Thymus (tissue), 11 donors: Measurements from ENCODE around the gene PCSK1N. TPM values are rescaled to one million over a fixed set of nuclear protein-coding genes. Genes with fewer than 3 reads are reported as not detected.

Experiments used
- DNase-seq, 9 donors: peaks; one replicate each; pipeline ENCODE4 v3.0.0-alpha.2; 2013; ENCODE audit warnings: low spot score in 9 of 9, low read depth in 6 of 9, missing footprints in 1 of 9
- H3K27ac ChIP-seq, 2 donors: one replicate each; pipeline ENCODE4 v1.5.1; 2013; ENCODE audit warnings: control low read depth in 1 of 2, low read depth in 1 of 2, low read length in 1 of 2, mild to moderate bottlenecking in 1 of 2, moderate library complexity in 1 of 2
- H3K27me3 ChIP-seq, 2 donors: one replicate each; pipeline ENCODE4 v1.5.1; 2013; ENCODE audit warnings: low read length in 1 of 2; ENCODE audit not compliant: control insufficient read depth in 2 of 2, insufficient read depth in 1 of 2
- H3K36me3 ChIP-seq, 2 donors: one replicate each; pipeline ENCODE4 v1.5.1; 2013; ENCODE audit warnings: low read length in 1 of 2, mild to moderate bottlenecking in 1 of 2, moderate library complexity in 1 of 2; ENCODE audit not compliant: control insufficient read depth in 2 of 2, insufficient read depth in 2 of 2
- H3K4me1 ChIP-seq, 2 donors: one replicate each; pipeline ENCODE4 v1.5.1; 2013; ENCODE audit warnings: low read length in 2 of 2; ENCODE audit not compliant: control insufficient read depth in 2 of 2, insufficient read depth in 2 of 2
- H3K4me3 ChIP-seq, 2 donors: one replicate each; pipeline ENCODE4 v1.5.1; 2013; ENCODE audit warnings: low read length in 2 of 2, control low read depth in 1 of 2, mild to moderate bottlenecking in 1 of 2
- H3K9me3 ChIP-seq, 2 donors: one replicate each; pipeline ENCODE4 v1.5.1; 2013; ENCODE audit warnings: low read length in 1 of 2, mild to moderate bottlenecking in 1 of 2; ENCODE audit not compliant: control insufficient read depth in 2 of 2, insufficient read depth in 1 of 2
- WGBS: extraction: QIAGEN DNeasy Blood & Tissue Kit; methylation state at CpG from one replicate; pipeline ENCODE4 v1.1.7; 2013; 5-methylcytosine and 5-hydroxymethylcytosine counted together
- polyA plus RNA-seq: library from polyadenylated mRNA; stranded (reverse); fragments of 200-250 nt; gene quantifications from one replicate; pipeline ENCODE4 v1.2.3, GENCODE V29; 2013
- total RNA-seq: library from RNA; stranded (reverse); fragments of 120-200 nt; gene quantifications from one replicate; pipeline ENCODE4 v1.2.4, GENCODE V29; 2013
- donor health status: healthy.

The PCSK1N gene
- total and polyA plus RNA-seq, 2 donors, result 0.33 to 0.55 TPM

GRCh38 chrX:48815266-48815665 lies 20.1 kb downstream of the PCSK1N start:
- Histone ChIP-seq H3K4me3 (no peak overlapping the region), H3K27me3 (no peaks in the 10 kb centered on the region), H3K4me1 (no peaks in the 10 kb centered on the region), H3K27ac (no peak overlapping the region), H3K9me3 (no peaks in the 10 kb centered on the region), H3K36me3 (peaks cover 10 to 36% of the 10 kb centered on the region in 2 donors)
- no peak for DNase-seq
- over 99% methylated on average over 8 of the region's 8 CpGs for WGBS

GRCh38 chrX:48814722-48815121 lies 20.7 kb downstream of the PCSK1N start:
- no peak overlapping the region for H3K27ac ChIP-seq
- no peaks in the 10 kb centered on the region for H3K4me1 ChIP-seq
- no peaks in the 10 kb centered on the region for H3K27me3 ChIP-seq
- no peak for DNase-seq
- H3K4me3 ChIP-seq, result no peak overlapping the region
- over 99% methylated on average over 8 of the region's 8 CpGs for WGBS
- H3K36me3 ChIP-seq, result peaks cover 8 to 36% of the 10 kb centered on the region in 2 donors
- H3K9me3 ChIP-seq, result no peaks in the 10 kb centered on the region

- Histone ChIP-seq H3K27me3 (no peaks in the 10 kb centered on the region), H3K36me3 (peaks cover 8 to 30% of the 10 kb centered on the region in 2 donors), H3K27ac (no peak overlapping the region), H3K4me1 (no peaks in the 10 kb centered on the region), H3K9me3 (no peaks in the 10 kb centered on the region), H3K4me3 (no peak overlapping the region)
- WGBS, result 97% methylated on average over 8 of the region's 8 CpGs
- no peak for DNase-seq
Measured at GRCh38 chrX:48813644-48814043, 21.8 kb downstream of the PCSK1N start.

GRCh38 chrX:48806081-48806480 lies 29.3 kb downstream of the PCSK1N start:
- Histone ChIP-seq H3K4me1 (peaks cover 0 to 7% of the 10 kb centered on the region in 2 donors), H3K4me3 (no peak overlapping the region), H3K36me3 (peaks cover 13 to 14% of the 10 kb centered on the region in 2 donors), H3K27me3 (no peaks in the 10 kb centered on the region), H3K9me3 (no peaks in the 10 kb centered on the region), H3K27ac (no peak overlapping the region)
- WGBS, result 98% methylated on average over 4 of the region's 4 CpGs
- no peak for DNase-seq

- Histone ChIP-seq H3K27ac (no peak overlapping the region), H3K36me3 (peaks cover 7 to 10% of the 10 kb centered on the region in 2 donors), H3K4me3 (peak overlapping the region; percentile 68 to 69), H3K9me3 (no peaks in the 10 kb centered on the region), H3K4me1 (peaks cover 3 to 13% of the 10 kb centered on the region in 2 donors), H3K27me3 (no peaks in the 10 kb centered on the region)
- no peak for DNase-seq
- WGBS, result 62% methylated on average over 4 of the region's 4 CpGs
Measured at GRCh38 chrX:48802905-48803200, 32.6 kb downstream of the PCSK1N start.

- H3K4me1 ChIP-seq, result peaks cover 3 to 13% of the 10 kb centered on the region in 2 donors
- no peaks in the 10 kb centered on the region for H3K27me3 ChIP-seq
- H3K9me3 ChIP-seq, result no peaks in the 10 kb centered on the region
- H3K4me3 ChIP-seq, result peak overlapping the region; percentile 68 to 69
- 7% methylated on average over 40 of the region's 40 CpGs for WGBS
- H3K27ac ChIP-seq, result peak overlapping the region; percentile 84 to 92
- peaks cover 7 to 9% of the 10 kb centered on the region in 2 donors for H3K36me3 ChIP-seq
- DNase-seq, result peak in 8 of 9 donors; percentile 6 to 61 (median 28)
Measured at GRCh38 chrX:48802089-48802904, 33.1 kb downstream of the PCSK1N start.

- DNase-seq, result peak; percentile 77 to 98 (median 95)
- H3K36me3 ChIP-seq, result peaks cover 5 to 9% of the 10 kb centered on the region in 2 donors
- peak within 1 kb of the TSS; percentile 90 to 94 for H3K27ac ChIP-seq
- H3K4me3 ChIP-seq, result peak within 1 kb of the TSS; percentile 69 to 72
- no peaks in the 10 kb centered on the region for H3K9me3 ChIP-seq
- under 1% methylated on average over 89 of the region's 89 CpGs for WGBS
- peaks cover 3 to 13% of the 10 kb centered on the region in 2 donors for H3K4me1 ChIP-seq
- H3K27me3 ChIP-seq, result no peaks in the 10 kb centered on the region
Measured at GRCh38 chrX:48801280-48802088, 33.9 kb downstream of the PCSK1N start, which contains the start of gene HDAC6. TSS of gene HDAC6 (plus strand) at chrX:48802067. CDS start at chrX:48802693, 626 bp downstream.

GRCh38 chrX:48800574-48801279 lies 34.7 kb downstream of the PCSK1N start:
- H3K27ac ChIP-seq, result peak overlapping the region; percentile 90 to 94
- no peaks in the 10 kb centered on the region for H3K9me3 ChIP-seq
- no peaks in the 10 kb centered on the region for H3K27me3 ChIP-seq
- peak in 5 of 9 donors; percentile 2 to 21 (median 2) for DNase-seq
- peaks cover 3 to 13% of the 10 kb centered on the region in 2 donors for H3K4me1 ChIP-seq
- peak overlapping the region; percentile 58 to 72 for H3K4me3 ChIP-seq
- WGBS, result 33% methylated on average over 17 of the region's 17 CpGs
- peaks cover 2 to 9% of the 10 kb centered on the region in 2 donors for H3K36me3 ChIP-seq
